K562 (cell line): ENCODE measurements around the gene PI4K2A. TPM values are rescaled to one million over a fixed set of nuclear protein-coding genes. Genes with fewer than 3 reads are reported as not detected.

Source experiments
- CHAMP1 ChIP-seq: fragments of 450-650 bp; IDR thresholded peaks from 2 replicates; pipeline ENCODE4 v1.6.1; 2016; ENCODE audit warnings: mild to moderate bottlenecking
- DIDO1 ChIP-seq: fragments of 450-650 bp; IDR thresholded peaks from 2 replicates; pipeline ENCODE4 v1.6.1; 2016; ENCODE audit warnings: low read depth, missing biosample characterization, missing genetic modification characterization
- ERF ChIP-seq: fragments of 450-650 bp; formaldehyde crosslinking; IDR thresholded peaks from 2 replicates; pipeline ENCODE4 v1.4.0; 2020; ENCODE audit warnings: mild to moderate bottlenecking, mixed read lengths
- FOXA1 ChIP-seq: fragments of 450-650 bp; IDR thresholded peaks from 2 replicates; pipeline ENCODE4 v1.6.1; 2016; ENCODE audit warnings: mild to moderate bottlenecking, borderline replicate concordance
- FOXJ2 ChIP-seq: fragments of 200-800 bp; sonication (Bioruptor generic); IDR thresholded peaks from 2 replicates; pipeline ENCODE4 v1.6.1; 2016; ENCODE audit warnings: missing genetic modification characterization, missing compliant biosample characterization
- KLF10 ChIP-seq: fragments of 250-450 bp; sonication (Bioruptor Pico); IDR thresholded peaks from 2 replicates; pipeline ENCODE4 v1.6.1; 2021; ENCODE audit warnings: matching md5 sums
- NELFE ChIP-seq: IDR thresholded peaks from 2 replicates; pipeline ENCODE4 v1.6.1; 2011; ENCODE audit warnings: mild to moderate bottlenecking; ENCODE audit not compliant: insufficient read depth, insufficient read length
- NR3C1 ChIP-seq: sonication (generic); formaldehyde crosslinking; IDR thresholded peaks from 2 replicates; pipeline ENCODE4 v1.8.1; 2022; ENCODE audit warnings: missing genetic modification reagents
- POLR2AphosphoS2 ChIP-seq: IDR thresholded peaks from 2 replicates; pipeline ENCODE4 v1.6.1; 2012; ENCODE audit warnings: low read length, improper control_type of control experiment
- PTBP1 ChIP-seq: fragments of 200-400 bp; formaldehyde crosslinking; IDR thresholded peaks from 2 replicates; pipeline ENCODE4 v1.6.1; 2017; ENCODE audit warnings: low read depth, low read length
- TEAD1 ChIP-seq, 2 experiments: fragments of 450-650 bp in 1 of 2; sonication (generic) in 1 of 2; formaldehyde crosslinking; IDR thresholded peaks; 2 replicates each; pipeline versions ENCODE4 v1.4.0 to v1.8.0; 2020 to 2022; ENCODE audit warnings: mild to moderate bottlenecking in 2 of 2, missing genetic modification reagents in 1 of 2
- THAP12 ChIP-seq: fragments of 250-450 bp; sonication (Bioruptor Pico); IDR thresholded peaks from 2 replicates; pipeline ENCODE4 v1.9.0; 2021; ENCODE audit warnings: mild to moderate bottlenecking, inconsistent platforms
- ZKSCAN1 ChIP-seq: fragments of 150-350 bp; IDR thresholded peaks from 2 replicates; pipeline ENCODE4 v1.6.1; 2016; ENCODE audit warnings: low read depth, low read length
- ZNF124 ChIP-seq: sonication (generic); formaldehyde crosslinking; IDR thresholded peaks from 2 replicates; pipeline ENCODE4 v1.8.1; 2022; ENCODE audit warnings: missing genetic modification reagents
- ZNF165 ChIP-seq: fragments of 250-450 bp; sonication (Bioruptor Pico); IDR thresholded peaks from 2 replicates; pipeline ENCODE4 v1.4.0; 2020; ENCODE audit warnings: borderline replicate concordance
- ZNF655 ChIP-seq: fragments of 250-450 bp; sonication (Bioruptor Pico); IDR thresholded peaks from 2 replicates; pipeline ENCODE4 v1.5.0; 2021
- polyA plus RNA-seq, 8 experiments: library from polyadenylated mRNA; depleted of rRNA in 4 of 8; stranded (reverse) in 5 of 8; unstranded in 3 of 8; fragments of >200 nt; fragmentation: Nextera tagmentation in 2 of 8; fragmentation: Illumina TruSeq in 1 of 8; extraction: Ambion mirVana in 2 of 8; extraction: Trizol in 1 of 8; gene quantifications; 2 replicates each; pipeline versions ENCODE4 v1.2.1 to v1.2.3, GENCODE V29; 2011 to 2014; ENCODE audit warnings: inconsistent platforms in 1 of 8, missing spikeins in 1 of 8
- total RNA-seq, 7 experiments: library from RNA; depleted of rRNA in 6 of 7; stranded (reverse); fragments of >200 nt in 6 of 7; fragmentation: Illumina TruSeq in 2 of 7; extraction: Trizol in 2 of 7; gene quantifications; 2 replicates each; pipeline versions ENCODE4 v1.2.1 to v1.2.3, GENCODE V29; 2011 to 2021; ENCODE audit warnings: low replicate concordance in 1 of 7
- TF ChIP-seq, protein P1 (sequence below): fragments of 250-450 bp; sonication (Bioruptor Pico); IDR thresholded peaks from 2 replicates; pipeline ENCODE4 v1.8.0; 2021; ENCODE audit warnings: mild to moderate bottlenecking, moderate library complexity
- TF ChIP-seq, protein P2 (sequence below): sonication (generic); formaldehyde crosslinking; IDR thresholded peaks from 2 replicates; pipeline ENCODE4 v1.8.1; 2023; ENCODE audit warnings: mild to moderate bottlenecking, missing genetic modification reagents
- TF ChIP-seq, protein P3 (sequence below): fragments of 250-450 bp; sonication (Bioruptor Pico); IDR thresholded peaks from 2 replicates; pipeline ENCODE4 v1.5.0; 2020; ENCODE audit warnings: mild to moderate bottlenecking

Gene PI4K2A
- total and polyA plus RNA-seq, 9 of the 15 experiments (the other 6 are each of a cell fraction or from before 2014, with no cell fraction given), result 4.4 to 28.4 (median 16.5) TPM

DNA sequence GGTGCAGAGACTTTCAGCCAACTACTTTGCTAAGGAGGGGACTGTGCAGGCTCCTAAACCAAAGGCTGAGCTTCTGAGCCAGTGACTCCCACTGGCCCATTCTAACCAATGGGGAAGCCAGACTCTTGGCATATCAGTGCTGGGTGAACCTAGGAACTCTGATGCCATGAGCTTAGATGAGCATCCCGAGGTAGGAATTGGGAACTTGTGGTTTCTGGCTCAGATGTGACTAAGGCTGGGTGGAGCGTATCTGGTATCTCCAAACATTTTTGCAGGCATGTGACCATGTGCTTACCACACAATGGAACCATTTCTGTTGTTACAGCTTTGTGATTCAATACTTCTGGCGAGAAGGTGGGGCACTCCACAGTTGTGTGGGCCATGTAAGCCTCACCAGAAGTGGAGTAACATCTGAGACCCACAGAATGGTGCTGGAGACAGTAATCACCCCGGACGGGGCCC, 49.1 kb downstream of the PI4K2A start (continued):
- TF ChIP-seq ZNF655 (CRISPR knock-in tag) (no peak), ZKSCAN1 (no peak), THAP12 (CRISPR knock-in tag) (no peak), FOXA1 (no peak), NR3C1 (CRISPR knock-in tag) (no peak), ZNF124 (CRISPR knock-in tag) (no peak), KLF10 (CRISPR knock-in tag) (no peak), ZNF165 (CRISPR knock-in tag) (0 out of 2 replicates have a peak, but pooled peaks have one; percentile 63), FOXJ2 (tag) (no peak), PTBP1 (no peak), ERF (CRISPR knock-in tag) (no peak), DIDO1 (tag) (no peak), NELFE (no peak), TEAD1 (CRISPR knock-in tag; IDR thresholded peaks at IDR 0.05) (peak in 1 of 2 experiments; percentile 84; a peak in 2 of 4 replicates), CHAMP1 (no peak), POLR2AphosphoS2 (no peak)
- TF ChIP-seq, protein P1, sequence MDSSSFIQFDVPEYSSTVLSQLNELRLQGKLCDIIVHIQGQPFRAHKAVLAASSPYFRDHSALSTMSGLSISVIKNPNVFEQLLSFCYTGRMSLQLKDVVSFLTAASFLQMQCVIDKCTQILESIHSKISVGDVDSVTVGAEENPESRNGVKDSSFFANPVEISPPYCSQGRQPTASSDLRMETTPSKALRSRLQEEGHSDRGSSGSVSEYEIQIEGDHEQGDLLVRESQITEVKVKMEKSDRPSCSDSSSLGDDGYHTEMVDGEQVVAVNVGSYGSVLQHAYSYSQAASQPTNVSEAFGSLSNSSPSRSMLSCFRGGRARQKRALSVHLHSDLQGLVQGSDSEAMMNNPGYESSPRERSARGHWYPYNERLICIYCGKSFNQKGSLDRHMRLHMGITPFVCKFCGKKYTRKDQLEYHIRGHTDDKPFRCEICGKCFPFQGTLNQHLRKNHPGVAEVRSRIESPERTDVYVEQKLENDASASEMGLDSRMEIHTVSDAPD, result no peak
- TF ChIP-seq, protein P2, sequence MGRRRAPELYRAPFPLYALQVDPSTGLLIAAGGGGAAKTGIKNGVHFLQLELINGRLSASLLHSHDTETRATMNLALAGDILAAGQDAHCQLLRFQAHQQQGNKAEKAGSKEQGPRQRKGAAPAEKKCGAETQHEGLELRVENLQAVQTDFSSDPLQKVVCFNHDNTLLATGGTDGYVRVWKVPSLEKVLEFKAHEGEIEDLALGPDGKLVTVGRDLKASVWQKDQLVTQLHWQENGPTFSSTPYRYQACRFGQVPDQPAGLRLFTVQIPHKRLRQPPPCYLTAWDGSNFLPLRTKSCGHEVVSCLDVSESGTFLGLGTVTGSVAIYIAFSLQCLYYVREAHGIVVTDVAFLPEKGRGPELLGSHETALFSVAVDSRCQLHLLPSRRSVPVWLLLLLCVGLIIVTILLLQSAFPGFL (CRISPR knock-in tag), result no peak
- TF ChIP-seq, protein P3, sequence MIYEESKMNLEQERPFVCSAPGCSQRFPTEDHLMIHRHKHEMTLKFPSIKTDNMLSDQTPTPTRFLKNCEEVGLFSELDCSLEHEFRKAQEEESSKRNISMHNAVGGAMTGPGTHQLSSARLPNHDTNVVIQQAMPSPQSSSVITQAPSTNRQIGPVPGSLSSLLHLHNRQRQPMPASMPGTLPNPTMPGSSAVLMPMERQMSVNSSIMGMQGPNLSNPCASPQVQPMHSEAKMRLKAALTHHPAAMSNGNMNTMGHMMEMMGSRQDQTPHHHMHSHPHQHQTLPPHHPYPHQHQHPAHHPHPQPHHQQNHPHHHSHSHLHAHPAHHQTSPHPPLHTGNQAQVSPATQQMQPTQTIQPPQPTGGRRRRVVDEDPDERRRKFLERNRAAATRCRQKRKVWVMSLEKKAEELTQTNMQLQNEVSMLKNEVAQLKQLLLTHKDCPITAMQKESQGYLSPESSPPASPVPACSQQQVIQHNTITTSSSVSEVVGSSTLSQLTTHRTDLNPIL, result no peak
